CD4-positive, alpha-beta T cell (primary cell): ENCODE measurements around the gene MYH14. TPM values are rescaled to one million over a fixed set of nuclear protein-coding genes. Genes with fewer than 3 reads are reported as not detected.

Source experiments
- ATAC-seq: fragments of 200-7000 bp; cut with Tn5 transposase; one replicate; pipeline ENCODE4 v1.10.0; 2022; ENCODE audit warnings: mild to moderate bottlenecking; ENCODE audit not compliant: poor library complexity
- CTCF ChIA-PET: fragments of 350-600 bp; sonication (Branson Sonifier 250); formaldehyde crosslinking; loops from one replicate; lab custom pipeline; 2021; ENCODE audit warnings: antibody characterized with exemption, inconsistent platforms; lab: Charles Lee
- POLR2A ChIA-PET: fragments of 350-600 bp; sonication (Branson Sonifier 250); formaldehyde crosslinking; loops from one replicate; lab custom pipeline; 2021; ENCODE audit warnings: antibody characterized with exemption, inconsistent platforms; lab: Charles Lee
- DNase-seq, 14 experiments: peaks; one replicate each; pipeline ENCODE4 v3.0.0-alpha.2; 2013 to 2020; ENCODE audit warnings: mixed read lengths in 2 of 14
- H3K27ac ChIP-seq, 2 donors: one replicate each; pipeline versions ENCODE4 v1.5.1 to v1.7.0; 2013; ENCODE audit warnings: low read length in 2 of 2, low read depth in 1 of 2, mild to moderate bottlenecking in 1 of 2
- H3K27me3 ChIP-seq, 2 experiments: 1 replicate in 1 of 2; 2 replicates in 1 of 2; pipeline versions ENCODE4 v1.6.1 to v1.7.0; 2013; ENCODE audit warnings: low read length in 2 of 2, control low read depth in 1 of 2, mild to moderate bottlenecking in 1 of 2, moderate library complexity in 1 of 2; ENCODE audit not compliant: insufficient read depth in 2 of 2, control insufficient read depth in 1 of 2
- H3K36me3 ChIP-seq: one replicate; pipeline ENCODE4 v1.6.1; 2013; ENCODE audit warnings: low read length, control low read depth; ENCODE audit not compliant: insufficient read depth
- H3K4me1 ChIP-seq: one replicate; pipeline ENCODE4 v1.6.1; 2013; ENCODE audit warnings: low read length, control low read depth; ENCODE audit not compliant: insufficient read depth
- H3K4me3 ChIP-seq: one replicate; pipeline ENCODE4 v1.5.1; 2013; ENCODE audit warnings: mild to moderate bottlenecking, low read length, moderate library complexity
- H3K9me3 ChIP-seq, 2 experiments: 1 replicate in 1 of 2; 2 replicates in 1 of 2; pipeline versions ENCODE4 v1.6.1 to v1.7.0; 2013; ENCODE audit warnings: low read length in 2 of 2, mild to moderate bottlenecking in 2 of 2, control low read depth in 1 of 2, moderate library complexity in 1 of 2; ENCODE audit not compliant: control insufficient read depth in 1 of 2, insufficient read depth in 1 of 2
- H3K27ac Mint-ChIP-seq: one replicate; pipeline ENCODE4 v1.8.0; 2020; ENCODE audit warnings: mixed read lengths
- H3K27me3 Mint-ChIP-seq: one replicate; pipeline ENCODE4 v1.8.0; 2021; ENCODE audit warnings: mixed read lengths
- H3K36me3 Mint-ChIP-seq: one replicate; pipeline ENCODE4 v1.8.0; 2021; ENCODE audit warnings: low read depth, mixed read lengths
- H3K4me1 Mint-ChIP-seq: one replicate; pipeline ENCODE4 v1.8.0; 2021; ENCODE audit warnings: low read depth, mixed read lengths
- H3K4me3 Mint-ChIP-seq: one replicate; pipeline ENCODE4 v1.8.0; 2020; ENCODE audit warnings: mild to moderate bottlenecking, mixed read lengths
- H3K9me3 Mint-ChIP-seq: one replicate; pipeline ENCODE4 v1.8.0; 2020; ENCODE audit warnings: mixed read lengths
- CTCF ChIP-seq: fragments of 200-600 bp; IDR thresholded peaks from one replicate; pipeline ENCODE4 v1.8.0; 2022; ENCODE audit warnings: antibody characterized with exemption, mild to moderate bottlenecking
- intact Hi-C, 2 experiments: fragments of 100-400 bp; cut with DNase I in 1 of 2; cut with micrococcal nuclease in 1 of 2; formaldehyde crosslinking; loops; one replicate each; pipeline versions ENCODE4 v1.15.1 to v1.9.0; 2023 to 2025; cut with DNase I, micrococcal nuclease
- total RNA-seq, 174 experiments: library from RNA in 2 of 174; stranded (reverse) in 2 of 174; gene quantifications; one replicate each; pipeline ENCODE4 v1.2.3 and lab custom pipeline; 2021 to 2026

MYH14 gene
- total RNA-seq, 2 experiments from 2014 or later = not detected

DNA sequence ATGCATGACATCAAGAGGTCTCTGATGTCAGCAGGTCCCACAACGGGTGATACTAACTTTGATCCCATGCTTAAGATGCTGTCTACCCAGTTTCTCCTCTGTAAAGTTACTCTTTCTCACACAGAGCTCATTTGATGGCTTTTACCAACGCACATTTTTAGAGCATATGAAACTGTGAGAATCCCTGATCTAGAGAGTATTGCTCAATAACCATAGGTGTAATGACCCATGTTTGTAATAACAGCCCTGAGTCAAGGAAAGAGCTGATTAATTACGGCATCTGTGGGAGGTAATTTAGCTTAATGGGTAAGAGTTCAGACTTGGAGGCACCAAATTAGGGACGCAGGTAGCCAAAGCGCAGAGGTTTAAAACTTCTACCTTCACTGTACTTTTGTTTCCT is 22.3 kb upstream of the MYH14 start:
- Histone ChIP-seq H3K4me1 (no peaks in the 10 kb centered on the region), H3K27ac (no peak overlapping the region), H3K36me3 (no peaks in the 10 kb centered on the region), H3K27me3 (peaks cover 0 to 3% of the 10 kb centered on the region in 2 experiments), H3K9me3 (peaks cover 0 to 8% of the 10 kb centered on the region in 2 experiments), H3K4me3 (no peak overlapping the region)
- ATAC-seq (no peak), DNase-seq (no peak)
- no peak for TF ChIP-seq CTCF
- Mint-ChIP-seq H3K4me3 (no peak overlapping the region), H3K9me3 (no peaks in the 10 kb centered on the region), H3K27me3 (peaks cover 28% of the 10 kb centered on the region), H3K4me1 (no peaks in the 10 kb centered on the region), H3K36me3 (no peaks in the 10 kb centered on the region), H3K27ac (no peak overlapping the region)
- ChIA-PET POLR2A (no interaction called here), CTCF (no interaction called here)
- intact Hi-C loops = no loop called here

- Histone ChIP-seq H3K36me3 (no peaks in the 10 kb centered on the region), H3K27ac (no peak overlapping the region), H3K4me3 (no peak overlapping the region), H3K4me1 (no peaks in the 10 kb centered on the region), H3K27me3 (peaks cover 0 to 3% of the 10 kb centered on the region in 2 experiments), H3K9me3 (peaks cover 0 to 9% of the 10 kb centered on the region in 2 experiments)
- DNase-seq = no peak
- CTCF ChIA-PET = no interaction called here
- H3K36me3 Mint-ChIP-seq = no peaks in the 10 kb centered on the region
- POLR2A ChIA-PET = no interaction called here
- H3K27me3 Mint-ChIP-seq = peaks cover 18% of the 10 kb centered on the region
- peaks cover 2% of the 10 kb centered on the region for H3K9me3 Mint-ChIP-seq
- no peak for TF ChIP-seq CTCF
- intact Hi-C loops = no loop called here
- H3K4me1 Mint-ChIP-seq = no peaks in the 10 kb centered on the region
- ATAC-seq = no peak
- H3K27ac Mint-ChIP-seq = no peak overlapping the region
- H3K4me3 Mint-ChIP-seq = no peak overlapping the region
These were observed 19.2 kb upstream of the MYH14 start for GRCh38 chr19:50184196-50184595.

- no peak overlapping the region for H3K4me3 ChIP-seq
- POLR2A ChIA-PET = no interaction called here
- ATAC-seq (no peak), DNase-seq (no peak)
- no peaks in the 10 kb centered on the region for H3K4me1 Mint-ChIP-seq
- H3K36me3 ChIP-seq = no peaks in the 10 kb centered on the region
- peaks cover 24% of the 10 kb centered on the region for H3K27me3 Mint-ChIP-seq
- H3K4me3 Mint-ChIP-seq = no peak overlapping the region
- TF ChIP-seq CTCF = no peak
- no peaks in the 10 kb centered on the region for H3K4me1 ChIP-seq
- H3K36me3 Mint-ChIP-seq = no peaks in the 10 kb centered on the region
- no peaks in the 10 kb centered on the region for H3K27me3 ChIP-seq
- peaks cover 0 to 9% of the 10 kb centered on the region in 2 experiments for H3K9me3 ChIP-seq
- no peak overlapping the region for H3K27ac Mint-ChIP-seq
- intact Hi-C loops = no loop called here
- H3K27ac ChIP-seq = no peak overlapping the region
- CTCF ChIA-PET = no interaction called here
- peaks cover 2% of the 10 kb centered on the region for H3K9me3 Mint-ChIP-seq
These were observed 15.5 kb upstream of the MYH14 start for GRCh38 chr19:50187937-50188336.
